ENCODE results near the gene LARP1.
A peak's percentile ranks its signal among the peaks of the same experiment; 100 is the strongest.

LARP1 gene

GRCh38 chr5:154861946-154862345 lies 106.8 kb downstream of the LARP1 start:
- no peak for DNase-seq

- peak in 1 of 2 donors; percentile 8 for DNase-seq
These were observed 107.6 kb downstream of the LARP1 start for GRCh38 chr5:154862766-154863165.

- no peak for DNase-seq
These were observed 108.3 kb downstream of the LARP1 start for GRCh38 chr5:154863291-154864080.

DNA sequence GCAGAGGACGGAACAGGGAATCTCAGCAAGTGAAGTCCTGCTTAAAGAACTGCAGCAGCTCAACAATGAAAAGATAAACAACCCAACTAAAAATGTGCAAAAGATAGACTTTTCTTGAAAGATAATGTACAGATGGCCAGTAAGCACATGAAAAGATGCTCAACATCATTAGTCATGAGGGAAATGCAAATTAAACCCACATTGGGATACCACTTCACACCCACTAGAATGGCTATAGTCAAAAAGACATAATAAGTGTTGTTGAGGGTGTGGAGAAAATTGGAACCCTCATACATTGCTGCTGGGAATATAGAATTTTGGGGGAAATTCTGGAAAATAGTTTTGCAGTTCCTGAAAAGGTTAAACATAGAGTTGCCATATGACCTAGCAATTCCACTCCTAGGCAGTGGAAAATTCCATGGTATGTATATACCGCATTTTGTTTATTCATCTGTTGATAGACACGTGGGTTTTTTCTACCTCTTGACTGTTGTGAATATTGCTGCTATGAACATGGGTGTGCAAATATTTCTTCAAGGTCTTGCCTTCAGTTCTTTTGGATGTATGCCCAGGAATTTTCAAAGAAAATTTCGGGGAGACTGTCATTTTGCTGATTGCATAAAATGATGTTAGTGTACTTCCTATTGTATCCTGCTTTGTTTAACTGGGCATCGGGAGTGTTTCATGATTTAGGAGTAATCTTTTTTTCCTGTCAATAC lies 110.4 kb downstream of the LARP1 start:
- DNase-seq: no peak

DNA sequence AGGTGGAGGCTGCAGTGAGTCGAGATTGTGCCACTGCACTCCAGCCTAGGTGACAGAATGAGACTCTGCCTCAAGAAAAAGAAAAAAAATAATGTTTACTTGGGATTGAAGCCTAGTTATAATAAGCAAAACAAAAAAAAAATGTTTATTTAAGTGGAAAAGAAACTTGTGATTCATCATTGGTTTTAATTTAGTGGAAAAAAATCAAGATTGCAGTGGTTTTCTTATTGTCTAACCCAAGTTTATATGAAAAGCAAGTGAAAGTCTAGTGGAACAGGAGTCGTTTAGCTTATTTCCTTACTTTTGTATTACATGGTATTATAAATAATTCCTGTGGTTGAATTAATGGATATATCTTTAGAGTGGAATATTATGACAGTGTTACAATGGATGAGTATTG lies 111.7 kb downstream of the LARP1 start:
- DNase-seq: no peak

All from inflammatory macrophage treated with lipopolysaccharide for 1 hour (primary cell).